GM19438 (cell line): ENCODE data around the gene CUEDC1.

Experiments used
- ATAC-seq: cut with Tn5 transposase; IDR thresholded peaks from one replicate; pipeline ENCODE4 v1.9.1; 2021; ENCODE audit warnings: low read depth; ENCODE audit not compliant: unreplicated experiment

The CUEDC1 gene

GRCh38 chr17:57868007-57868909, 87.0 kb downstream of the CUEDC1 start:
- ATAC-seq = peak; percentile 72

GRCh38 chr17:57867126-57867525, 88.1 kb downstream of the CUEDC1 start:
- no peak for ATAC-seq

GRCh38 chr17:57866723-57867122, 88.5 kb downstream of the CUEDC1 start:
- no peak for ATAC-seq

- no peak for ATAC-seq
These were observed 88.9 kb downstream of the CUEDC1 start for GRCh38 chr17:57866319-57866718.

GRCh38 chr17:57864273-57864672, 90.9 kb downstream of the CUEDC1 start:
- no peak for ATAC-seq

- no peak for ATAC-seq
These were observed 92.2 kb downstream of the CUEDC1 start for GRCh38 chr17:57862694-57863667.

GRCh38 chr17:57861790-57862693, 93.2 kb downstream of the CUEDC1 start:
- no peak for ATAC-seq

- no peak for ATAC-seq
These were observed 94.0 kb downstream of the CUEDC1 start for GRCh38 chr17:57861000-57861789.

GRCh38 chr17:57860414-57860999, 94.7 kb downstream of the CUEDC1 start:
- no peak for ATAC-seq

- ATAC-seq = no peak
These were observed 95.4 kb downstream of the CUEDC1 start for GRCh38 chr17:57859601-57860413.

- ATAC-seq = no peak
These were observed 96.4 kb downstream of the CUEDC1 start for GRCh38 chr17:57858838-57859237.

GRCh38 chr17:57856792-57857620, 98.2 kb downstream of the CUEDC1 start:
- ATAC-seq = no peak

- no peak for ATAC-seq
These were observed 99.7 kb downstream of the CUEDC1 start for GRCh38 chr17:57855391-57856035.

- ATAC-seq = no peak
These were observed 101.5 kb downstream of the CUEDC1 start for GRCh38 chr17:57853695-57854094.

- no peak for ATAC-seq
These were observed 102.3 kb downstream of the CUEDC1 start for GRCh38 chr17:57852955-57853328.

- ATAC-seq = no peak
These were observed 102.9 kb downstream of the CUEDC1 start for GRCh38 chr17:57852092-57852954.
